ENCODE data around the gene ADAMTS17.

Gene ADAMTS17

DNA sequence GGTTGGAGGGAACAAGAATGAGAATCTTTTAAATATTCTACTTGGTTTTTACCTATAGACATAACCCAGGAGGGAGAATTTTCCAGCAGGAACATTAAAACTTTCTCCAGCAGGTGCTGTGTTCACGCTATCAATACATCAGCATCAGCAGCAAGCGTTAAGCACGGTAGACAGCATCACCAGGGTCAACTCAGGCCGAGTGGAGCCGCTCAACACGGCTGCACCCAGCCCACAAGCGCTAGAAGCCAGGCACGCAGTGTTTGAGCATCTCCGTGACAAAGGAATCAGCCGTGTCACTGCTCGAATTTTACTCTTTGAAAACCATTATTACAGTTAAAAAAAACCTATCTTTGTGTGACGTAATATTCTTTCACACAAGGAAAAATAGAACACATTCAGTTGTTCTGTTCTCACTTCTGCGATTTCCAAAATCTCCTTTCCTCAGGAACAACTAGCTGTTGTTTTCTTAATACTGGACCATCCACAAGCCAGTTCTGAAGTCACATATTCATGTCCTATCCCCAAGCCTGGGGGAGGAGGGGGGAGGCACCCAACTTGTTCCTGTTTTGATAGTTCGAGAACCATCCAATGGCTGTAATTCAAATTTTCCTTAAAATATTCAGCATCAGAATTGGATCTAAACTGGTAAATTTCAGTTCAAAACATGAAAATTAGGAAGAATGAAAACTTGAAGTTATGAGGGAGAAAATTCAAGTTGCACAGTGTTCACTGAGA lies 77.9 kb downstream of the ADAMTS17 start:
- Mint-ChIP-seq H3K9me3 (peaks cover 4% of the 10 kb centered on the region), H3K27ac (no peak overlapping the region), H3K27me3 (no peaks in the 10 kb centered on the region), H3K4me1 (no peaks in the 10 kb centered on the region), H3K4me3 (no peak overlapping the region), H3K36me3 (no peaks in the 10 kb centered on the region)
- ATAC-seq (ENCODE audit: low read depth): no peak
- no peak for DNase-seq (ENCODE audit: low spot score in 2 of 2)

DNA sequence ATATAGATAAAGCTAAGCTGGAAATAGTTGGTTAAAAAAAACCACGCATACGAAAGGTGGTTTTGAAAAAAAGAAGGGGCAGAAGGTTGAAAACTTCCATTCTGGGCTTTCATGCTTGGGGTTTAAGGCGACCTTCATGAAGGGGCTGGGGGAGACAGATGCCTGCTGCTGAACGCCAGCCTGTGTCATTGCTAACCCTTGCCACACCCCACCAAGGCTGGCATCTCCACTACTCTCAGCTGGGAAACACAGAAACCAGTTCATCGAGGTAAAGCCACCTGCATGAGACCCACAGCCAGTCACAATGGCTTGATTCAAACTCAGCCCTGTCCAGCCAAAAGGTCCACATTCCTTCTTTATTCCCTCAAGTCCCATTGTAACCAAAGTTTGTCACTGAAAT lies 78.7 kb downstream of the ADAMTS17 start:
- ATAC-seq (ENCODE audit: low read depth) (no peak), DNase-seq (ENCODE audit: low spot score in 2 of 2) (no peak)
- H3K36me3 Mint-ChIP-seq: no peaks in the 10 kb centered on the region
- H3K9me3 Mint-ChIP-seq: peaks cover 1% of the 10 kb centered on the region
- no peaks in the 10 kb centered on the region for H3K27me3 Mint-ChIP-seq
- no peak overlapping the region for H3K4me3 Mint-ChIP-seq
- no peaks in the 10 kb centered on the region for H3K4me1 Mint-ChIP-seq
- H3K27ac Mint-ChIP-seq: no peak overlapping the region

DNA sequence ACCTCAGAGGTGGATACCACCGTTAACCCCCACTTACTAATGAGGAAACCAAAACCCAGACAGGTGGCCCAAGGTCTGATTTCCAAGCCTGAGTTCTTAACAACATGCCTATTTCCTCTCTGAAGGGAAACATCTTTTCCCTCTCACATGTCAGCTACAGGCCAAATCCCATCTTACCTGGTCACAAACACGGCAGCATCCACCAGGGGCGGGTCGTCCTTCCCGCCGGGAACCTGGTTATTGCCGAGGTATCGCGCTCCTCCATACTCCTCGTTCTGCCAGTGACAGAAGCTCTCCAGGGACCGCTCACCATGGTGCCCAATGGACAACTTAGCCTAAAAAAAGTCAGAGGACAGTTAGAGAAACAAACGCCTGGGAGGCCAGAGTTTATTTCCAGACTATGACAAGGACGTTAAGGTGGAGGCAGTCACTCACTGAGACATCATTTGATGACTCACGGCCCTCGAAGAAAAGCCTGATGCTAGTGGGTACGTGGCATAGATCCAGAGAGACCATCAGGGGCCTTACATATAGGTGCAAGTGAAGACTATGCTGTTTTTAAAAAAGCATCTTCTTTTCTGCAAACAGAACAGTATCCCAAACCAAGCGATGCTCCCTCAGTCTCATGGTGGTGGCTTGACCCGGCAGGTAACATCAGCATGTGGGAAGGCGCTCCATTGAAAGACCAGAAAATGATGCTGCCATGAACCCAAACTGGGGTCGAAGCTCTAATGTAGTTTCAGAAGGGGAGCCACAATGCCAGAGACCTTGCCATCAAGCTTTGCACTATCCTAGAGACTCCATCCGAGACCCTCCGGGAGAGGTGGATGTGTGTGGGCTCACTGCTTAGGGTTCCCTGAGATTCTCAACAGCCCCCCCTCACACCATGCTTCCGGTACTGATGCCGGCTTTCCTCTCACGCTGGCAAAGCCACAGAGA lies 80.2 kb downstream of the ADAMTS17 start:
- no peak for DNase-seq (ENCODE audit: low spot score in 2 of 2)
- no peak for ATAC-seq (ENCODE audit: low read depth)
- Mint-ChIP-seq H3K4me3 (no peak overlapping the region), H3K36me3 (no peaks in the 10 kb centered on the region), H3K27ac (no peak overlapping the region), H3K4me1 (no peaks in the 10 kb centered on the region), H3K9me3 (peaks cover 5% of the 10 kb centered on the region), H3K27me3 (peaks cover 3% of the 10 kb centered on the region)

DNA sequence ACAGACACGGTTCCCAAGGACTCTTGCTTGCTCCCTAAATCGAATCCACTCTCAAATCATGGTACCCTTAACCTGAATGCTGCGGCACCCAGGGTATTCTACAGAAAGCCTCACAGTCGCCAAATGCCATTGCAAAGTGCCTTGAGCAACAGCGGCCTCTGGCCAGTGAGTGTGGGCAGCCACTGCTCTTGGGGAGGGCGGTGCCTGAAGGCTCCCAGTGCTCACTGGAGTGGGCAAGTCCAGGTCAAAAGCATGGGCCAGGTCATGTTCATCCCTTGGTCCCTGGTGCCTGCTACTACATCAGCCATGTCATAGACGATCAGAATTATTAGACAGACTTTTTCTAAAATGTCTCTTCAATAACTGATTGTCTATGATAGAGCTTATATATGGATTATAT lies 82.5 kb downstream of the ADAMTS17 start:
- H3K27me3 Mint-ChIP-seq: peaks cover 3% of the 10 kb centered on the region
- H3K36me3 Mint-ChIP-seq: no peaks in the 10 kb centered on the region
- H3K4me3 Mint-ChIP-seq: no peak overlapping the region
- peaks cover 5% of the 10 kb centered on the region for H3K9me3 Mint-ChIP-seq
- no peak for ATAC-seq (ENCODE audit: low read depth)
- no peaks in the 10 kb centered on the region for H3K4me1 Mint-ChIP-seq
- no peak for DNase-seq (ENCODE audit: low spot score in 2 of 2)
- H3K27ac Mint-ChIP-seq: no peak overlapping the region

DNA sequence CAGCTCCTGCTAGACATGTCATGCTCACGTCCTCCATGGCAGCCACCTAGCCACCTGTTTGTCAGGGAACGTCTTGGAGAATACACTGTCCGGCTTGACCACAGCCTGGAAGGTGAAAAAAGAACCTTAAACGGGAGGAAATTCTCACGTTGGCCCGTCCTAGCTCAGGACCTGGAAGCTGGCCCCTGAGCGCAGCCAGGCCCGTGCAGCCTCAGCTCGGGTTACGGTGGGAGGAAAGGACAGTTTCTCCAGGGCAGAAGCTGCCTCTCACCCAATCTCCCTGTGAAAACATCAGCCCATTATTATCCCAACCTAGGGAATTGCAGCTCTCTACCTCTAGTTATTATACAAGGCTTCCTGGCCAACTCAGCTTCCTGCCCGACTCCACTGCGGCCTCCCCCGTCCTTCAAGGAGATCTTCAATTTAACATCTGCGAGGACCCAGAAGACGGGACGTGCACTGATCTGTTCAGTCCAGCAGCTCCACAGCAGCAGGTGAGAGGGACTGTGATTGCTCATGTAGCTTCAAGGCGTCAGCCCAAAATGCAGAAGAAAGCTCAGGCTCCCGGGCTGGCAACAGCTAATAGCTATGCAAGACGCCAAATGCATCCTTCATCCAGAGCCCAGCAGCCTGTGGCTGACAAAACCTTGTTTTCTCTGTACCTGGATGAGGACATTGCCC lies 84.7 kb downstream of the ADAMTS17 start:
- H3K27ac Mint-ChIP-seq: no peak overlapping the region
- peaks cover 7% of the 10 kb centered on the region for H3K9me3 Mint-ChIP-seq
- no peaks in the 10 kb centered on the region for H3K36me3 Mint-ChIP-seq
- H3K27me3 Mint-ChIP-seq: peaks cover 3% of the 10 kb centered on the region
- no peak overlapping the region for H3K4me3 Mint-ChIP-seq
- DNase-seq (ENCODE audit: low spot score in 2 of 2) (no peak), ATAC-seq (ENCODE audit: low read depth) (no peak)
- H3K4me1 Mint-ChIP-seq: no peaks in the 10 kb centered on the region

DNA sequence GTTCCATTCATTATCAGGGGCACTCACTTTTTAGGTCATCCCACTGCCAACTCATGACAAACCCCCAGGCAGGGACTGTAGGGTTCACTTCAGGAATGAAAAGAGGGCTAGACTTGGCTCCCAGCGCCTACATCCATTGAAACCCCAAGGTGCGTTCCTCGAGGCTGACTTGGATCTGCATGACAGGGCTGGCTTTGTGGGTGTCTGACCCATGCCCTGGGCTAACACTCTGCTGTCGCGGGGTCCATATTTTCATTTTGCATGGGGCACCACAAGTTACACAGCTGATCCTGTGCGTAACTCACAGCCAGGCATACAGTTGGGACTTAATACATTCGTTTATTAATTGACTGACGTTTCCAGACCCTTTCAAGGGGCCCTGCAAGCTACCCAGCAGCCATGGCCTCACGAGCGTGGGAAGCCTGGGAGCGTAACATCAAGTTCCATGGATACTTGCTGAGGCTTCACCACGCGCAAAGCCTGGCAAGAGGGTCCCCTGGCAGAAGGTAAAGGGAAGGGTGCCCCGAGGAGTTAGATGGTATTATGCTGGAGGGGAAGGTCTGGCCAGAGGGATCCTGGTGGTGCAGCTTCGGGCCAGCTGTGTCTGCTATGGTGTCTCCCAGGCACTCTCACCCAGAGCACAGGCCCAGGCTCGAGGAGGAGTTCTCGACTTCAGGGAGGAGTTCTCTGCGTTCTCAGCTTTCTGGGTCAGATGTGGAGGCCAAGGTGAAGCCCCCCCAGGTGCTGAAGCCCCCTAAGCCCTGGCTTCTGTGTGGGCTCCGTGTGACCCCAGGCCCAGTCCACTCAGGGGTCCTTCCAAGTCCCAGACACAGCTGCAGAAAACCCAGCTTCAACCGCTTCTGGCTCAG lies 85.4 kb downstream of the ADAMTS17 start:
- Mint-ChIP-seq H3K4me3 (no peak overlapping the region), H3K36me3 (no peaks in the 10 kb centered on the region), H3K27me3 (peaks cover 3% of the 10 kb centered on the region), H3K27ac (no peak overlapping the region), H3K9me3 (peaks cover 7% of the 10 kb centered on the region), H3K4me1 (no peaks in the 10 kb centered on the region)
- no peak for ATAC-seq (ENCODE audit: low read depth)
- DNase-seq (ENCODE audit: low spot score in 2 of 2): no peak

DNA sequence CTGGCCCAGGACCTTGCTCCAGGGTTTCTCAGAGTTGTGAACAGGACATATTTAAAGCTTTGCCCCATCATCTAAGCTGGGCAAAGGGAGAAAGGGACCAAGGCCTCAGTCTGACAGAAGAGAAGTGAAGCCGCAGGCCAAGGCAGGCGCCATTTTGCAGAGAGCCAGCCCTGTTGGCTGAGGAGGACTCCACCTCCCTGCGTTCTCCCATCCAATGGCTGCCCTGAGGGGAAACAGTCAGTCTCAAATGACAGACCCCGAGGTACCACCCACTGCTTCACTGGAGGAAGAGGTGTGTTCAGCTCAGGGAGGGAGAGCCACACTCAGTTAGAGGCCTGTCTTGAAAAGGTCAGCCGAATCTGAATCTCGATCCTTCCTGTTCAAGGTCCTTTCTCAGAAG lies 86.1 kb downstream of the ADAMTS17 start:
- Mint-ChIP-seq H3K27me3 (peaks cover 3% of the 10 kb centered on the region), H3K36me3 (no peaks in the 10 kb centered on the region), H3K4me1 (no peaks in the 10 kb centered on the region), H3K27ac (no peak overlapping the region), H3K4me3 (no peak overlapping the region), H3K9me3 (peaks cover 7% of the 10 kb centered on the region)
- DNase-seq (ENCODE audit: low spot score in 2 of 2) (no peak), ATAC-seq (ENCODE audit: low read depth) (no peak)

DNA sequence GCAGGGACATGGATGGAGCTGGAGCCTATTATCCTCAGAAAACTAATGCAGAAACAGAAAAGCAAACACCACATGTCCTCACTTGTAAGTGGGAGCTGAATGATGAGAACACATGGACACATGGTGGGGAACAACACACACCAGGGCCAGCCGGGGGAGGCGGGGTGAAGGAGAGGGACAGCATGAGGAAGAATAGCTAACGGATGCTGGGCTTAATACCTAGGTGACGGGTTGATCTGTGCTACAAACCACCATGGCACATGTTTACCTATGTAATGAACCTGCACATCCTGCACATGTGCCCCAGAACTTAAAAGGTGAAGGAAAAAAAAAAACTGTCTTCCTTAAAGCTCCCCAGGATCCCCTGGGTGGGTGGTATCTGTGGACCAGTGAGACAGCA lies 87.1 kb downstream of the ADAMTS17 start:
- no peaks in the 10 kb centered on the region for H3K36me3 Mint-ChIP-seq
- DNase-seq (ENCODE audit: low spot score in 2 of 2): no peak
- H3K9me3 Mint-ChIP-seq: peaks cover 7% of the 10 kb centered on the region
- H3K4me3 Mint-ChIP-seq: no peak overlapping the region
- H3K27me3 Mint-ChIP-seq: peaks cover 3% of the 10 kb centered on the region
- no peak overlapping the region for H3K27ac Mint-ChIP-seq
- ATAC-seq (ENCODE audit: low read depth): no peak
- H3K4me1 Mint-ChIP-seq: no peaks in the 10 kb centered on the region

DNA sequence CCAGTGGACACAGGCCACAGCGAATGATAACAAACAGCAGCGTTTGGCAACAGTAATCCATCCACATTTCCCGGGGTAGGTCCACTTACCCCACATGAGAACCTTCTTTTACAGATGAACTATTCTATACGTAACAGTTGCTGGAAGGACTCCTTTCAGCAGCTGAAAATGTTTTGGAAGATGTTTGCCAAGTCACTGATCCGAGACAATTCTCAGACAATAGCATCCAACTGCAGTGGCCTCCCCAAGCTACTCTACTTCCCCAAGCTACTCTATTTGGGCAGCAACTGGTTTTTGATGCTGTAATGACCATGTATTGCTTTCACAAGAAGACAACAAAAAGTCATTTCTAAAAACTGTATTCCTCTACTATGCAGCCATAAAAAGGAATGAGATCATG lies 87.5 kb downstream of the ADAMTS17 start:
- ATAC-seq (ENCODE audit: low read depth): no peak
- no peaks in the 10 kb centered on the region for H3K36me3 Mint-ChIP-seq
- H3K27me3 Mint-ChIP-seq: peaks cover 3% of the 10 kb centered on the region

DNA sequence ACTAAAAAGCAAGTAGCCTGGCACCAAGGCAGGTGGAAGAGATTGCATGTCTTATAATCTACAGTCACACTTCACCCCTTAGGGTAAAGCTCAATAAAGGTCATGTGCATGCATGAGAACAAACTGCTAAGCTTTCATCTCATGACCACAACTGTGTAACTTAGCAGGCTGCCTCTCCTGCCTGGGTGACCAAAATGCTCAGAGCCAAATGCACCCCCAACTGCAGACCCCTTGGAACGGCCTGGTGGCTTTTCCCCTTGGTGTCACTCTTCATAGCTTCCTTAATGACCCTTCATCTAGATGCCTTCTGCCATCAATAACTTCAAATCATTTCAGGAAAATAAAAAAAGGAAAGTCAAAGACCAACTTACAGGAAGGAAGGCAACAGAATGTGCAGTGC lies 88.1 kb downstream of the ADAMTS17 start:
- no peak overlapping the region for H3K4me3 Mint-ChIP-seq
- H3K27ac Mint-ChIP-seq: no peak overlapping the region
- H3K36me3 Mint-ChIP-seq: no peaks in the 10 kb centered on the region
- no peak for ATAC-seq (ENCODE audit: low read depth)
- no peaks in the 10 kb centered on the region for H3K4me1 Mint-ChIP-seq
- no peak for DNase-seq (ENCODE audit: low spot score in 2 of 2)
- peaks cover 7% of the 10 kb centered on the region for H3K9me3 Mint-ChIP-seq
- peaks cover 3% of the 10 kb centered on the region for H3K27me3 Mint-ChIP-seq

More for the DNA sequence above, 87.5 kb downstream of the ADAMTS17 start:
- H3K9me3 Mint-ChIP-seq: peaks cover 7% of the 10 kb centered on the region
- no peak overlapping the region for H3K27ac Mint-ChIP-seq
- no peaks in the 10 kb centered on the region for H3K4me1 Mint-ChIP-seq
- H3K4me3 Mint-ChIP-seq: no peak overlapping the region
- DNase-seq (ENCODE audit: low spot score in 2 of 2): no peak

DNA sequence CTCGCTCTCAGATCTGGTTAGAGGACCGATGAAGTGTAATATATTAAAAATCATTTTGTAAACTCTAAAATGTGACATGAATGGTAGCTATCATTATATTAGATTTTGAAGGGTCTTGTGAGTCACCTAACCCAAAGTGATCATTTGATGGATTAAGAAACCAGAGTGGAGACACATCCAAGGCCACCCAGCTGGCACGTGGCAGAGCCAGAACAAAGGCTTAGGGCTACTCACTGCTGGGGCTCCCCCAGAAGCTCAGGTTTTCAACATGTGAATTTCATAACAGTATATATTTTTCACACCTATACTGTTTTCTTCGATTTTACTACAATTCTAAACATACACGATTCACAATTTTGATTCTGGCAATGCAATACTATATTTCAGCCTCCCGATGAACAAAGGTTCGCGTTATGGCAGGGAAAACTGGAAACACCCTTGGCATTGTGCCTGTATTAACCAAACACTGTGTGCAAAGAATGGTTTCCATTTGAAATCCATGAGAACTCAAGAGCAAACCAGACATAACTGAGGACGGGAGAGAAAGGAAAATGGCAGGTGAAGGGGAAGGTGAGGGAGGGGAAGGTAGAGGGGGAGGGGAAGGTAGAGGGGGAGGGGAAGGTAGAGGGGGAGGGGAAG lies 88.9 kb downstream of the ADAMTS17 start:
- Mint-ChIP-seq H3K9me3 (peaks cover 4% of the 10 kb centered on the region), H3K4me3 (no peak overlapping the region), H3K27ac (no peak overlapping the region), H3K36me3 (no peaks in the 10 kb centered on the region), H3K4me1 (no peaks in the 10 kb centered on the region), H3K27me3 (peaks cover 2% of the 10 kb centered on the region)
- no peak for ATAC-seq (ENCODE audit: low read depth)
- DNase-seq (ENCODE audit: low spot score in 2 of 2): no peak

DNA sequence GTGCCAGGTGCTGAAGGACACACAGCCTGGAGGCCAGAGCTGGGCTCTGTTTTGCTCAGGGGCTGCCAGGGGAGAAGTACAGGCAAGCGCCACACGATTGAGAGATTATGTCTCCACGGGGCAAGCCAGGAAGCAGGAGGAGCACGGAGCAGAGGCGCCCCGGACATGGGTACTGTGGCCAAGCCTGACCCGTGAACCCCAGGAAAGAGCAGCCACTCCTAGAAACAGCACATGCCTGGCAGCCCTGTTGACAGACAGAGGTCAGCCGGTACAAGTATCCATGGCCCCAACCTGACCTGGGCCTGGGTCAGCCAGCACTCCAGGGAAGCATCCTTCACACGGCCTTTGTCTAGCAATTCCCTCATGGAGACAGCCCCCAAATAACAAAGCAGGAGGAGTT lies 89.4 kb downstream of the ADAMTS17 start:
- ATAC-seq (ENCODE audit: low read depth) (no peak), DNase-seq (ENCODE audit: low spot score in 2 of 2) (no peak)
- no peaks in the 10 kb centered on the region for H3K27me3 Mint-ChIP-seq

DNA sequence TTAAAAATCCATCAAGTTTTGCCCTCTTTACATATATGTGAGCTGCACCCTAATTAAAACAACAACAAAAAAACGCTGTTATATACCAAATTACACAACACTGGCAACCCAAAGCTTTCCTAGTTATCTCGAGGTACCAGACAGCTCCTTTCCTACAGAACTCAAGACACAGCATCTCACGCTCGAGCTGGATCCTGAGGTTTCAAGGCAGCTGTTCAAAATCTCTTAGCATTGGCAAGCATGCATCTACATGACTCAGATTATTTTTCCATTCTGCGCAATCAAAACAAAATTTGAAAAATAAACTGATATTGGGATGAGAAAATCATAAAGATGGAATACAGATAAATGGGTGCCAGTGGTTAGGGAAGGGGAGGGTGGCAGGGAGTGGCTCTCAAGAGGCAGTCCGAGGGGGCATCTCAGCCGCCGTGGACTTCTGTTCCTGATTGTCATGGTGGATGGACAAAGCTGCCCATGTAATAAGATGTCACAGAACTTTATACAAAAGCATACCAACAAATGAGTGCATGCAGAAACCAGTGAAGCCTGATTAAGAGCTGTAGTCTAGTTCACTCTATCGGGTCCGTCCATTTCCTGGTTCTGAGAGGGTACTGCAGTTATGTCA lies 91.5 kb downstream of the ADAMTS17 start:
- Mint-ChIP-seq H3K36me3 (no peaks in the 10 kb centered on the region), H3K4me3 (no peak overlapping the region), H3K4me1 (no peaks in the 10 kb centered on the region), H3K27ac (no peak overlapping the region), H3K9me3 (peaks cover 2% of the 10 kb centered on the region), H3K27me3 (no peaks in the 10 kb centered on the region)
- DNase-seq (ENCODE audit: low spot score in 2 of 2): no peak
- ATAC-seq (ENCODE audit: low read depth): no peak

More for the DNA sequence above, 89.4 kb downstream of the ADAMTS17 start:
- Mint-ChIP-seq H3K36me3 (no peaks in the 10 kb centered on the region), H3K4me1 (no peaks in the 10 kb centered on the region), H3K27ac (no peak overlapping the region), H3K4me3 (no peak overlapping the region), H3K9me3 (peaks cover 2% of the 10 kb centered on the region)
